HG03175 (cell line): Measurements from ENCODE around the gene KNCN.

Experiments used
- ATAC-seq: cut with Tn5 transposase; IDR thresholded peaks from one replicate; pipeline ENCODE4 v1.9.1; 2021; ENCODE audit warnings: mild to moderate bottlenecking, moderate library complexity; ENCODE audit not compliant: unreplicated experiment

The KNCN gene

DNA sequence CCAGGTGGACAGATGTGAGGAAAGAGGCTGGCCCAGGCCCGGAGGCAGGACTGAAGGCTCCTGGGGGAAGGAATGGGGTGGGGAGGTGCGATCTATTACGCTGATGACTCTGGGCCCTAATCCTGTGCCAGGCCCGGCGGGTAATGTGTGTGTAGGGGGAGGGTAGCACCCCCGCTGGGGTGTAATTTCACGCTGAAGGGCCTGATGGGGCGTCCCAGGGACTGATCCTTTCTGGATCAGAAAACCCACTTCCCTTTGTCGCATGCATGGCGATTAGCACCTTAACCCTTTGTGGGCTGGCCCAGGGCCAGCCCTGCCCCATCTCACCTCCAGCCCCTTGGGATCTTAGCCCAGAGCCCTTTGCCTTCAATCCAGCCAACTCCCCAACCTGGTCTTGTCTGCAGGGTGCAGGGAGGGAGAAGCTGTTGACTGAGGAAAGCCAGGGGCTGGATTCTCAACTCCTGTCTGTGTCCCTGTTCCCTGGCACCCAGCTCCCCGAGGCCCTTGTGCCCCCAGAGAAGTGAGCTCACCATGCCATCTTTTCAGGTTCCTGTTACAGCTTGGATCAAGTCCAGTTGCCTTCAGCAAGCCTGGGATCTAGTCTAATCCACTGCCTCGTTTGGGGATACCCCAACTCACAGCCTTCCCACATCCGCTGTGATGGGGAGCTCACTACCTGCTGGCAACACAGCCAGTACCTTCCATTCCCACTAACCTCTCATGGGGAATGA lies 26.0 kb downstream of the KNCN start:
- no peak for ATAC-seq

- no peak for ATAC-seq
Observed at GRCh38 chr1:46524843-46525242, 26.6 kb downstream of the KNCN start.

DNA sequence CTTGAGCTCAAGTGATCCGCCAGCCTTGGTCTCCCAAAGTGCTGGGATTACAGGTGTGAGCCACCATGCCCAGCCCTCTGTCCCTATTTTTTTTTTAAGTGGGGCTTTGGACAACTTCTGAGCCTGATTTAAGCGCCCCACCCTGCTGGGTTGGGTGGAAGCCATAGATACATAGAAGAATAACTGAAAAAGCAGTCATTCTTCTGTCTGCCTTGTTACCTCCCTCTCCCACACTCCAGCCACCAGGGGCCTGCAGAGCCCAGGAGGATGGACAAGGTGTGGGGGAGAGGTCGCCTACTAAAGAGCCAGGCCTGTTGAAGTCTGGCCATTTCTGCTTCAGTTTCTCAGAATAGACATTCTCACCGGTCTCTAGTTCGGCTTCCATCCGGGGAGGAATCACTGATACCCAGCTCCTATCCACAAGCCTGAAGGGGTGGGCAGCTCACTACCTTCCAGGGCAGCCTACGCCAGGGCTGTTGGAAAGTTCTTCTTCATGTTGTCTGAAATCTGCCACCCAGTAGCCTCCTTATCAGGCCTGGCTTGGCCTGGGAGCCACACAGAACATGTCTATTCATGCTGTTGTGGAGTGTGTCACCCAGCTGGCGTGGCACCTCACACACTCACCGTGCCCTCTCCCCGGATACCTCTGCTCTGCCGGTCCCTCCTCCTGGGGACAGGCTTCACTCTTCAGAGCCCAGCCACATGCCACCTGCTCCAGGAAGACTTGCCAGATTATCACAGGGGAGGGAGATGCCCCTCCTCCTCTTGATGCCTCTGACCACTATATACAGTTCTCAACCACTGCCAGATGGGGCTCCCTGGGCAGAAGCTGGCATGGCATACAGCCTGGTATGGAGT lies 27.7 kb downstream of the KNCN start:
- ATAC-seq, result no peak

- ATAC-seq, result no peak
Observed at GRCh38 chr1:46522969-46523320, 28.5 kb downstream of the KNCN start.

DNA sequence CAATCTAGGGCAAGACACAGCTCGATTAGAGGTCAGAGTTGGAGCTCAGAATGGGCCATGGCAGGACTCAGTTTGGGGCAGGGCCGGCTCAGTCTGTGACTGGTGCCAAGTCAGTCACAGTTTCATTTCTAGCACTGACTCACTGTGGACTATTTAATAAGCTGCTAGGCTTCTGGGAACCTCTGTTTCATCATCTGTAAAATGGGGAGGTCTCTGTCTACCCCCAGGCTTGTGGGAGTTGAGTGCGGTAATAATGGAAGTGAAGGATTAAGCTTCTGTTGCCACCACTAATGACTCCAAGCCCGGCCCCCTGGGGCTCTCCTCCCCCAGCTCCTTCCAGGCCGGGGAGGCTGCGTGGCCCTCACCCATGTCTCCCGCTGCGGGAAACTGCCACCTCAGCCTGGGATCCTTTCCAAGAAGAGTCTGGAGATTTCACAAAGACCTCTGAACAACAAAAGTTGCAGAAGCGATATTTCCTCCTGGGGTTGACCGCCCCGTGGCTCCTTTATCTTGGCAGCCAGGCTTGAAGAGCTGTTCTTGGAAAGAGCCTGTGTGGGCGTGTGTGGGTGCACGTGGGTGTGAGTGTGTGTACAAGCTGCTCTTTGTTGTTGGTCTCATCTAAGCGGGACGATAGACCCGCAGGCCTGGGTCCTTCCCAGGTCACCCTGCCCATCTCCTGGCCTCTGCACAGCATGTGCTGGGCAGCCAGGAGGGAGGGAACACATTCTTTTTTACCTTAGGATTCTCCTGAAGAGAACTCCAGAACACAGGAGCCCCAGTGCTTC lies 29.1 kb downstream of the KNCN start:
- ATAC-seq, result no peak

DNA sequence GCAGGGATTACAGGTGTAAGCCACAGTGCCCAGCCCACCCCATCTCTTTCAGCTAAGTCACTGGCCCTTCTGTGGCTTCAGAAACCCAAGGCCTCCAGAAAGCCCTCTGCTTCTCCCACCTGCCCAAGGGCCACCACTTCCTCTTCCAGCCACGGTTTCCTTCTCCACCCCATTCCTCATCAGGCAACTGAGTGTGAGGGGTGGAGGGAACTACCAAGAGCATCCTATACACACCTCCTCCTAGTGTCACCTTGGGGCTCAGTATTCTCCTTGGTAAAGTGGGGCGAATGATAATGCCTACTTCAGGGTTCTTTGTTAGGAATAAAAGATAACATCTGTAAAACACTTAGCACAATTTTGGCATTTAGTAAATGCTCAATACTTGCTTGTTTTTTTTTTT lies 30.0 kb downstream of the KNCN start:
- no peak for ATAC-seq

DNA sequence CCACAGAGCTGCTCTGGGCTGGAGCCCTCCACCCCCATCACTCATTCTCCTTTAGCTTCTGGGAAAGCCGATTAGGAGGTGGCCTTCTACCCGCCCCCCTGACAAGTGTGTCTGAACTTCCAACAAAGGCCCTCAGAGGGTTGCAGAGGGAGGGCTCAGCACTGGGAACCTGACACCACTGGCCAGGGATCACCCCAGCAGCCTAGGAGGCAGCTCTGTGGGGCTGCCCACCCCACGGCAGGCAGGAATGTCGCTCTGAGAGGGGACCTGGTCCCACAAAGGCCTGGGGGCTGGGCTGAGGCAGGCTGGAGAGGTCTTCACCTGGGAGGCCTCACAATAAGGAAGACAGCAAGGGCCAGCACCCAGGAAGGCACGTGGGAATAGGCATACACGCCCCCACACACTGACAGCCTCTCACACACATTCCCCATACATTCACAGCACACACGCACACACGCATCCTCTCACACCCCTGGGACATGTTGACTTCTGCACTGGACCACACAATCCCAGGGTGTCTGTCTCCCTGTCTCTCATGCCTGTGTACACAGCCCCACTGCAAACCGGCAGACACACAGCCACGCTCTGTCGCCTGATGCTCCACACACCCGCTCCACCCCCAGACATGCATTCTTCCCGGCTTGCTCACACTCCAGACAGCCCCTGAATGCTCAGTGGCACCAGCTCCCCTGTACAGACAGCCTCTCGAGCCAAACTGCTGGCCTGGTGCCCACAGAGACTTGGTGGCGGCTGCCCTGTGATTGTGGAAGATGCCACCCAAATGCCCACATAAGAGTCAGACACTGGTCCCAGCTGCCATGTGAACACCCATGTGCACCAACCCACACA lies 31.2 kb downstream of the KNCN start:
- ATAC-seq, result no peak

- ATAC-seq, result no peak
Observed at GRCh38 chr1:46519209-46519608, 32.2 kb downstream of the KNCN start.

DNA sequence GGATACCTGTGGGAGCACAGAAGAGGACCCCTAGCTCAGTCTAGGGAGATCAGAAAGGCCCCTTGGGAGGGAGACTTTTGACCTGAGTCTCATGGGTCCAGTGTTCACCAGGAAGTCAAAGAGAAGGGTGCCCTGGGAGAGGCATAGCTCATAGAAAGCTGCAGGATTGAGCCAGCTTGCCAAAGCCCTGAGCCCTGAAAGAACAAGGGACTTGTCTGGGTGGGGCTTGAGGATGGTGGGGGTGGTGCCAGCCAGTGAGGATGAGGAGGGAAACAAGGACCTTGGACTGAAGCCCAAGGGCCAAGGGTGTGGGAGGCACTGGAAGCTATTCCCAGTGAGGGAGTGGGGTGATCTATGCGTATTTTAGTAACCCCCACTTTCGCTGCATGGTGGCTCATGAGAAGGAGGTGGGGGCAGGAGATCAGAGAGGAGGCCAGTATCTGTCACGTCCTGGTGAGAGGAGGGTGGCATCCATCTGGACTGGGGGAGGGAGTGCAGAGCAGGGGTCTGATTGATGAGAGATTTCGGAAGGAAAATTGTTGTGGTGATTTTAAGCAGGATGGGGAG lies 33.4 kb downstream of the KNCN start:
- ATAC-seq, result no peak

DNA sequence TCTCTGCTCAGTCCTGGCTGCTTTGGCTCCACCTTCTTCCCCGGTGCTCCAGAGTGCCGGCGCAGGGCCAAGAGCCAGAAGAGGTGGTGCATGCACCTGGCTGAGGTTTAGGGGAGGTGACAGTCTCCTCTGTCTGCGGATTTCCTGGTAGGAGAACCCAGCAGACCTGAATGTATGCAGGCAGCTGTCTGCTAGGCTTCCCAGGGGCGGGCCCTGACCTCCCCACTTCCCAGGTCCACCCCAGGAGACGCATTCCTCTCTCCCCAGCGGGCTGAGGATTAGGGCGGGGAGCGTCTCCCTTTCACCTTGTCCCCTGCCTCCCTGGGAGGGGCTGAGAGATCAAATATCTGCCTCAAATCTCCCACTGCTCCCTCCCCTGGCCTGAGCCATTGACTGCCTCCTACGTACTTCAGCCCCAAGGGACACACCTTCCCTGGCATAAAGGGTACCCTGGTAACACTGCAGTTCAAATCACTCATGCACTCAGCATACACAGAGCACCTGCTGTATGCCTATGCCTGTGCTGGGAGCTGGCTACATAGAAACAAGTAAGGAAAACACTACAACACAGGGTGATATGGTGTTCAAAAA lies 34.3 kb downstream of the KNCN start:
- no peak for ATAC-seq

GRCh38 chr1:46516200-46516950 lies 35.1 kb downstream of the KNCN start:
- ATAC-seq, result no peak

- ATAC-seq, result no peak
Observed at GRCh38 chr1:46515576-46515975, 35.9 kb downstream of the KNCN start.

DNA sequence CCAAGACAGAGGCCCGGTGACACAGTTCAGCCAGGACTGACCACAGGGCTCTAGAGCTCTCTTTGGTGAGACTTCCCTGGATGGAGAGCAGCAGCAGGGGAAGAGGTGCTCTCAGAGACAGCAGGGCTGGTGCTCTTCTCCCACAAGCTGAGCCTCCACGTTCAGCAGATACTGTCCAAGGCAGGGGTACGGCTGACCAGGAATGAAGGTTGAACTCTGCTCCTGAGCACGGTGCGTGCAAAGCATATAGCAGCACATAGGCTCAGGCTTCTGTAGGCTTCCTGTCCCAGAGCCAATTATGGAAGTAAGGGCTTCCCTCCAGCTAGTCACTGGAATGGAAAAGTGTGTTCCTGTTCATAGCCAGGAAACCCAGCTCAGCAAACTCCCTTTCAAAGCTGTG lies 37.9 kb downstream of the KNCN start:
- no peak for ATAC-seq

- ATAC-seq, result no peak
Observed at GRCh38 chr1:46512792-46513190, 38.7 kb downstream of the KNCN start.

DNA sequence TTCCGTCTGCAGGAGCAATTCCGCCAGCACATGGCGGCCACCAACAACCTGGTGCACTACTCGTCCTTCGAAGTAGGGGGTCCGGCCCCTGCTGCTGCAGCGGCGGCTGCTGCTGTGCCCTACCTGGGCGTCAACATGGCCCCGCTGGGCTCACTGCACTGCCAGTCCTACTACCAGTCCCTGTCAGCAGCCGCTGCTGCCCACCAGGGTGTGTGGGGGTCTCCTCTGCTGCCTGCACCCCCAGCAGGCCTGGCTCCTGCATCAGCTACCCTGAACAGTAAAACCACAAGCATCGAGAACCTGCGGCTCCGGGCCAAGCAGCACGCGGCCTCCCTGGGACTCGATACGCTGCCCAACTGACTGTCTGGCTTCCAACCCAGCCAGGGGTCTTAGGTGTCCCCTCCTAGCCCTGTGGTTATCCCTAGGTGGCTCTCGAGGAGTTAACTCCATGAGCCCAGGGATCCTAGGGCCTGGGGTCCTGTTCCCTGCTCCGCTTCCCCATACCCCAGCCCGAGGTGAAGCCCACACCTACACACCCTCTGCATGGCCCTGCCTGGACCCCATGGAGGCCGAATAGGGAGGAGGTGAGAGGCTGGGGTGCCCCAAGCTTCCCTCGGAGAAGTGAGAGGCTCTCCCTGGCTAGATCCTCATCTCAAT lies 39.2 kb downstream of the KNCN start:
- ATAC-seq, result no peak

- ATAC-seq, result no peak
Observed at GRCh38 chr1:46510998-46511365, 40.5 kb downstream of the KNCN start.

- no peak for ATAC-seq
Observed at GRCh38 chr1:46510341-46510997, 41.0 kb downstream of the KNCN start.

DNA sequence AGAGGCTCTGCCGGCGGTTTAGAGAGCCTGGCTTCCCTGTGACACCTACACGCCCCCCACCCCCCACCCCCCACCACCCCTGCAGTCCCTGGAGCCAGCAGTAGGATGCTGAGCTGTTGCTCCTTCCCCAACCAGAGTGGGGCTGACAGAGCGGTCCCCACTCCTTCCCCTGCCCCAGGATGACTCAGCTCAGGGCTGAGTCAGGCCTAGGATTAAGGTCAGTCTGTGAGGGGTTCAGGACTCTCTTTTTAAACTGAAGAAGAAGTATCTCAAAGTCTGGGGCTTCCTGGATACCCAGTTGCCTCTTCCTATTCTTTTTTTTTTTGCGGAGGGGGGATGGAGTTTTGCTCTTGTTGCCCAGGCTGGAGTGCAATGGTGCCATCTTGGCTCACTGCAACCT lies 42.7 kb downstream of the KNCN start:
- no peak for ATAC-seq
